GM19395 (cell line): ENCODE data around the gene PTGDS.
A peak's percentile ranks its signal among the peaks of the same experiment; 100 is the strongest.

Experiments
- ATAC-seq: cut with Tn5 transposase; IDR thresholded peaks from one replicate; pipeline ENCODE4 v1.9.1; 2021; ENCODE audit warnings: mild to moderate bottlenecking, moderate library complexity; ENCODE audit not compliant: unreplicated experiment

PTGDS gene

GRCh38 chr9:136977223-136977622 is at the start of gene PTGDS:
TSS of gene PTGDS (plus strand) at chr9:136977504. CDS start at chr9:136977579, 75 bp downstream.
- ATAC-seq: no peak

GRCh38 chr9:136928591-136928990 is 48.7 kb upstream of the PTGDS start:
- no peak for ATAC-seq

- no peak for ATAC-seq
Observed at GRCh38 chr9:136930014-136930413, 47.3 kb upstream of the PTGDS start.

GRCh38 chr9:136931611-136932130 is 45.6 kb upstream of the PTGDS start:
- ATAC-seq: no peak

- no peak for ATAC-seq
Observed at GRCh38 chr9:136934277-136934676, 43.0 kb upstream of the PTGDS start.

GRCh38 chr9:136935651-136936050 is 41.7 kb upstream of the PTGDS start:
- ATAC-seq: no peak

DNA sequence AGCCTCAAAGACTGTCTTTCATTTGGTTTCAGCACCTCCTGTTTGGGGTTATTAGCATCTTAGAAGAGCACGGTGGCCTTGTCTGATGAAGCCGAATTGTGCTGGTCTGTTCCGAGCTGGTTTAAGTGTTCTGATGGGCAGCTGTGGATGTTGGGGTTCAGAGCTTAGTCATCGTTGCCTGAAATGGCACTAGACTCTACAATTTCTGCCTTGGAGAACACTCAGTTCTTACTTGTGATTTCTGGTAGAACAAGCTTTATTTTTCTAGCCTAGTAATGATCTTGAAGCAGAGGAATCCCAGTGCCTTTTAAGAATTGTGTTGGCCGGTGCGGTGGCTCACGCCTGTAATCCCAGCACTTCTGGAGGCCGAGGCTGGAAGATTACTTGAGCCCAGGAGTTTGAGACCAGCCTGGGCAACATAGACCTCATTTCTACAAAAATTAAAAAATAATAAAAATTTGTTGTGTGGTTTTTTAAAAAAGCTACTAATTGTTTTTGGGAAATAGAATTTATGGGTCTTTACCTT is 40.6 kb upstream of the PTGDS start:
- no peak for ATAC-seq

GRCh38 chr9:136937186-136938001 is 39.9 kb upstream of the PTGDS start:
- ATAC-seq: no peak

GRCh38 chr9:136939431-136939995 is 37.8 kb upstream of the PTGDS start:
- ATAC-seq: no peak

DNA sequence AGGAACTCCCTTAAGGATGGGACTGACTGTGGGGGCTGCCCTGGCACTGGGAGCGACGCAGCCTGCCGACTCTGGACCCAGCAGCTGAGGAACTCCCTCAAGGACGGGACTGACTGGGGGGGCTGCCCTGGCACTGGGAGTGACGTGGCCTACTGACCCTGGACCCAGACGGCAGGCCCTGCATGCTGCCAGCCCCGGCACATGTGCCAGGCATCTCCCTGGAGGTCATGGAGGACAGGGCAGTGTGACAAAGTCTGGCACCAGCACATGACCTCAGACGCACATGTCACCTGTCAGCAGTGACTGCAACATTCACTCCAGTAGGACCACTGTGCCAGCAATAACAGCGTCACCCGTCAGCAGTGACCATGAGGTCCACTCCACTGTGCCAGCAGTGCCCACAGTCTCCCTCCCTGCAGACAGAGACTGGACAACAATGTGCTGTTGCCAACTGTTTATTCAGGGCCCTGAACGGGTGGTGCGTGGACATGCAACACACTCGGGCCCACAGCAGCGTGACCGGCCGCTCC is 37.2 kb upstream of the PTGDS start:
- ATAC-seq: no peak

DNA sequence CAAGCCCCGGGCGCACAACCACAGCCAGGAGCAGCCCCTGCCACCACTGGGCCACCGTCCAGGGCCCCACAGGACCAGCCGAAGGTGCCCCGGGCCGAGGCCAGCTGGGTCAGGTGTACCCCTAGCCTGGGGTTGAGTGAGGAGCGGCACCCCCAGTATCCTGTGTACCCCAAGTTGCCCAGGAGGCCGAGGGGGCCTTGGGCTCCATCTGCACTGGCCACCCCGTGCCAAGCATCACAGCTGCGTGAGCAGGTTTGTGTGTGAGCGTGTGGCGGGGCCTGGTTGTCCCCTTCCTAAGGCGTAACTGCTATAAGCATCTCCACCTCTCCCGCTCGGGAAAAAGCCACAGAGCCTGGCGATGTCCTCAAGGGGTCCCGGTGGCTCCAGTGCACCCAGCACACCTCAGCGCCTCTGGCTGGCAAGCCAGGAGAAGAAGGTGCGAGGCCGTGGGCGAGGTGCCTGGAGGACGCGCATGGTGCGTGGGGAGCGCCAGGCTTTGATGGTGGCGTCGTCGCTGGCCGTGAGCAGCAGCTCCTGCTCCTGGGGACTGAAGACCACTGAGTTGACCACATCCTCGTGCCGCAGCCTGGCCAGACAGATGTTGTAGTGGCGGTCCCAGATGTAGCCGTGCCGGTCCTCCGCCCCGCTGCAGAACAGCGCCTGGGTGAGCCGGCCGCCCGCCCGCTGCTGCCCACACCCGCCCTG is 36.6 kb upstream of the PTGDS start:
- no peak for ATAC-seq

DNA sequence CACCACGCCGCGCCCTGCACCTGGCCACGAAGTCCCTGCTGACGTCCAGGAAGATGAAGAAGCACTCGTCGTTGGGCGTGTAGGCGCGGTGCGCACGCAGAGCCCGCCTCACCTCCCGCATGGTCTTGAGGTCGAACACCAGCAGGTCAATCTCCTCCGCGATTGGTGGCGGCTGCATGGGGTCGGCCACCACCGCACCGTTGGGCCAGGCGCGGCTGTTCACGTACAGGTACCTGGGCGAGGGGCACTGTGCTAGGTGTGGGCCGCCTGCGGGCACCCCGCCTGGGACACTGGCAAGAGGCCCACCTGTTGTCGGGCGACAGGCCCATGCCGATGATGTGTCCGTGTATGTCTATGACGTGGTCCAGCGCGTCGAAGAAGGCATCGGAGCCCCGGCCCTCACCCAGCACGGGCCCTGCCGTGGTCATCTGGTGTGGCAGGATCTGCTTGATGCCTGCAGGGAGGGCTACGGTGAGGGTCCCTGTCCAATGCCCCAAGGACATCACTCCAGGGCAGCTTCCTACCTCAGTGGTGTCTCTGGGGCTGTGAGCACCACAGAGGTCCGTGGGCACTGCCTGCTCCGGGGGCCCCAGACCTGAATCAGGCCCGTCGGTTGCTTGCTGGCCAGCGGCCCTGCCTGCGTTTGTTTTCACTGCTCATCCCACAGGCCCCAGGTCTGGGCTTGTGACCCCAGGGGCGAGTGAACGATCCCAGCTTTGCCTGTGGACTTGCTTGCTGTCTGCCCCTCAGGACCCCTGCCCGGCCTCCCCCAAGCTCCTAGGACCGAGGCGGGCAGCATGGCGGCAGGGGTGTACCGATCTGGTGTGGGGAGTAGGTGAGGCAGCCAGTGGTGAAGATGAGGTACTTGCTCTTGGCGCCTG is 35.8 kb upstream of the PTGDS start:
- ATAC-seq: no peak

DNA sequence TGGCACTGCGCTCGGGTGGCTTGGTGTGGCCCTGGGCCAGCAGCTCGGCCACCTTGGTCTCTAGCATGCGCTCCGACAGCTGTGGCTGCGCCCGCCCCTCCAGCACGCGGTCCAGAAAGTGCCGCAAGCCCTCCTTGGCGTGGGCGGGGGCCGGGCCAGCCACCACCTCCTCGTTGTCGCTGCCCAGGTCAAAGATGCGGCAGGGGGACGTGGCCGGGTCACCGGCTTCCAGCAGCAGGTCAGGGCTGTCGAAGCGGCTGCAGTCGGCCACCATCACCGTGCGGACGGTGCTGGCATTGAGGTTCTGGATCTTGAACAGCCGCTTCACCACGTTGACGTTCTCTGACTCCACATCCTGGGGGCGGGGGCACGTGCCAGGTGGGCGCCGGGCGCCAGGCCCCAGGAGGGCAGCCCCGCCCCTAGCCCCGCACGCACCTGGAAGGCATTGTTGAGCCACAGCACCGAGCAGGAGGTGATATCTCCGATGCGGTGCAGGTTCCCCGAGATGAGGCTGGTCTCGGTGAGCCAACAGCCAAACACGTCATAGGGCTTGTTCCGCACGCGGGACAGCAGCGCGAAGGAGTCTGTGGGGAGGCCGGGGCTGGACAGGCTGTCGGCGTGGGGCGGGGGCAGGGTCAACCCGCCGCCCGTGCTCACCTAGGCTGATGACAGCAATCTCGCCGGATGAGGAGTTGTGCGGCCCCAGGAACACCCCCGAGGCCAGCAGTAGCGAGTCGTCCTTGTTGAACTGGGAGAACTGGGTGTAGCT is 35.0 kb upstream of the PTGDS start:
- no peak for ATAC-seq

DNA sequence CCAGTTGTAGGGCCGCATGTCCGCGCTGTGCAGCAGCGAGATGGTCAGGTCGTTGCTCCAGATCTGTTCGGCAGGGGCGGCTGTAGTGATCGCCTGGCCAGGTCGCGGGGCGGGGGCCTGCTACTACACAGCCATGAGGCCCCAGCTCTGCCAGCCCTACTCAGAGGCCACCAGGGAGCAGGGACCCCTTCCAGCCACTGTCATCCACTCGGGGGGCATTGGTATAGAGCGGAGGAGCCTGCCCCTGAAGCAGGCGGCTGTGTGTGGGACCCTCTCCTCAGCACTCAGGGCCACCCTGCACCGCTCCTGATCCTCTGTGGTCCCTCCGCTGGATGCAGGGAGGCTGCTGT is 34.4 kb upstream of the PTGDS start:
- ATAC-seq: no peak

DNA sequence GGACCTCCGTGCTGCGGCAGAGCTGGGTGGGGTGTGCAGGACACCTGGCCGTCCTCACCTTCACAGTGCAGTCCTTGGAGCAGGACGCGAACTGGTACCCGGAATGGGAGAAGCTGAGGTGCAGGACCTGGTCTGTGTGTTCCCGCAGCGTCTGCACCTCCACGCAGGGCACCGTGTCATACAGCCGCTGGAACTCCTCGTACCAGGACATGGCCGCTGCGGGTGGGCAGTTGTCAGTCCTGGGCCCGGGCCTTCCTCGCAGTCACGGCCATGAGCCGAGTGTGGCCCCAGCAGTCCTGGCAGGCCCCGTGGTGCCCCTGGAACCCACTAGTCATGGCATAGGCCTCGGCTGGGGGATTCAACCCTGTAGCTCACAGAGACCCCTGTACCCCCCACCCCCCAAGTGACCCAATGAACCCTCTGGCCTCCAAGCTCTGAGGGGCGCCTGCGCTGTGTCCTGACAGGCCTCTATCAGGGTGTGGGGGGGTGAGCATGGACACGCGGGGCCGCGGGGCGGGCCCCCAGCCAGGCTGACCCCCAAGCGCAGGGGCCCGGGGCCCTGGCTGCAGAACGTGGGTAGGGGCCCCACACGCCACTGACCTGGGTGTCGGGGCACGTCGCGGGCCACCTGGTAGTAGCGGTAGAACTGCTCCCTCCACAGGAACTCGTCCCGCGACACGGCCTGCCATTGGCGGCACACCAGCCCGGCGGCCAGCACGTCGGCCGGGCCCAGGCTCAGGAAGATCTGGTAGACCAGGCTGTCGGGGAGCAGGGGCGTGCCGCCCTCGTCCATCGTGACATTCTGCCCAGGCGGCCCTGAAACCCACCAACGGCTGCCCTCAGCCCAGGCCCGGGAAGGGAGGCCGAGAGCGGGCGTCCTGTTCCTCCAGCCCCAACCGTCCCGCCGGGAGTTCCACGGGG is 33.8 kb upstream of the PTGDS start:
- ATAC-seq: peak; percentile 28

- peak; percentile 42 for ATAC-seq
Observed at GRCh38 chr9:136944212-136944518, 33.1 kb upstream of the PTGDS start.

DNA sequence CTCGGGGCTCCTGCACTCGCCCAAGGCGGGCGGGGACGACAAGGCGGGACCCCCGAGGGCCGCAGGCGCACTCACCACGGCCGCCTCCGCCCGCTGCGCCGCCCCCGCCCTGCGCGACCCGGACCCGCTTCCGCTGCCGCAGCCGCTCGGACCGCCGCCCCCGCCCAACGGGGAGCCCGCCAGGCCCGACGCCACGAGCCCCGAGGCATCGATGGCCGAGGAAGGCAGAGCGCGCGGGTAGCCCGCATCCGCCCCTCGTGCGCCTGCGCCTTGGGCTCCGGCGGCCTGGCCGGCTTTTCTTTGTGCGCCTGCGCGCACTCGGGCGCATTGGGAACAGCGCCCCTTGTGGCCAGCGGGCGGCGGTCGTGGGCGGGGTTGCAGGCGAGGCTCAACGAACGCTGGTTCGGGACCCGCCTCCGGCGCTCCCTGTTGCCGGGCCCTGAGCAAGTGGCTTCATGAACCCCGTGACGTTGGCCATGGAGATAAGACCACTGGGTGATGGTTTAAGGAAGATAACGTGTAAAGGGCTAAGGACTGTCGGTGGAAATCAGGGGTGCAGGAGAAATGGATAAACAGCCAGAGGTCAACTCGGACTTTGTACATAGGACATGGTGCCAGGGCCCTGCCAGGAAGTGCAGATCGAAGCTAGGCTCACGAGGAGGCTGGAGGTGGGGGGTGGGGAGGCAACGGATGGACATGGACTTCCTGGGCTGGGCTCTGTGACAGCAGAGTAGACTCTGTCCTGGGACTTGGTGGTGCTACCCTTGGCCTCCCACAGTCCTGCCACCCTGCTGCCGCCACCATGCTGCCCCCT is 32.6 kb upstream of the PTGDS start, which contains the start of the genes C8G and FBXW5:
Gene C8G, plus strand, starts transcription at position 725 of the 814 bp plus-strand sequence. Its CDS starts 78 bp downstream, at position 803.
Gene FBXW5, minus strand, starts transcription at position 220 of the 814 bp plus-strand sequence. CDS start 655 bp downstream, outside the sequence.
- peak; percentile 63 for ATAC-seq
